ENCODE data around the gene HID1. TPM values are rescaled to one million over a fixed set of nuclear protein-coding genes. Genes with fewer than 3 reads are reported as not detected.

The HID1 gene
- total RNA-seq, 4 donors from 2014 or later: 2.9 to 11.6 (median 6.2) TPM

GRCh38 chr17:75012346-75013091, 40.0 kb upstream of the HID1 start, which contains the start of gene MRPL58:
Gene MRPL58 (plus strand): TSS chr17:75012670. CDS start chr17:75012687, 17 bp downstream.
- WGBS, 2 donors: 1 to 3% methylated on average over 36 to 38 of the region's 63 CpGs
- intact Hi-C loops (cut with DNase I; ENCODE audit: low total_unique reads): no loop called here
- TF ChIP-seq POLR2A (IDR thresholded peaks at IDR 0.05) (no peak), CTCF (IDR thresholded peaks at IDR 0.05) (peak in 1 of 3 donors; percentile 84)
- DNase-seq (ENCODE audit: low spot score in 2 of 2): peak; percentile 49 to 96
- peak within 1 kb of the TSS; percentile 78 for H3K4me3 ChIP-seq (ENCODE audit: low read depth, poor library complexity, severe bottlenecking)

- DNase-seq (ENCODE audit: low spot score in 2 of 2): no peak
- TF ChIP-seq POLR2A (IDR thresholded peaks at IDR 0.05): no peak
- no peak for TF ChIP-seq CTCF (IDR thresholded peaks at IDR 0.05)
- intact Hi-C loops (cut with DNase I; ENCODE audit: low total_unique reads): no loop called here
- H3K4me3 ChIP-seq (ENCODE audit: low read depth, poor library complexity, severe bottlenecking): peak overlapping the region; percentile 78
- 11 to 15% methylated on average over 5 of the region's 5 CpGs for WGBS, 2 donors
These were observed 39.5 kb upstream of the HID1 start for GRCh38 chr17:75012096-75012345.

GRCh38 chr17:75011401-75012095, 39.0 kb upstream of the HID1 start:
- TF ChIP-seq CTCF (IDR thresholded peaks at IDR 0.05) (no peak), POLR2A (IDR thresholded peaks at IDR 0.05) (no peak)
- WGBS, 2 donors: 17 to 20% methylated on average over 13 of the region's 13 CpGs
- intact Hi-C loops (cut with DNase I; ENCODE audit: low total_unique reads): no loop called here
- no peak overlapping the region for H3K4me3 ChIP-seq (ENCODE audit: low read depth, poor library complexity, severe bottlenecking)
- peak; percentile 77 to 92 for DNase-seq (ENCODE audit: low spot score in 2 of 2)

- 34 to 39% methylated on average over 8 of the region's 8 CpGs for WGBS, 2 donors
These were observed 38.3 kb upstream of the HID1 start for GRCh38 chr17:75010683-75011400.

More at GRCh38 chr17:75010683-75011400, 38.3 kb upstream of the HID1 start:
- TF ChIP-seq CTCF (IDR thresholded peaks at IDR 0.05) (no peak), POLR2A (IDR thresholded peaks at IDR 0.05) (no peak)
- no peak overlapping the region for H3K4me3 ChIP-seq (ENCODE audit: low read depth, poor library complexity, severe bottlenecking)
- intact Hi-C loops (cut with DNase I; ENCODE audit: low total_unique reads): no loop called here
- DNase-seq (ENCODE audit: low spot score in 2 of 2): peak in 1 of 2 donors; percentile 44
